HL-60 (cell line): ENCODE results near the gene ZC3H4.

Experiments
- DNase-seq, 2 experiments: peaks; one replicate each; pipeline ENCODE4 v3.0.0-alpha.2; 2010 to 2020; ENCODE audit warnings: low read depth in 1 of 2, low spot score in 1 of 2
- H3K27ac ChIP-seq: fragments of 250-450 bp; sonication (Bioruptor Pico); replicated peaks from 2 replicates; pipeline ENCODE4 v1.5.1; 2020; ENCODE audit warnings: mild to moderate bottlenecking, moderate library complexity
- H3K27me3 ChIP-seq: fragments of 250-450 bp; sonication (Bioruptor Pico); 2 replicates; pipeline ENCODE4 v1.5.1; 2021; ENCODE audit warnings: mild to moderate bottlenecking, moderate library complexity; ENCODE audit not compliant: insufficient read depth, poor library complexity, severe bottlenecking
- H3K4me3 ChIP-seq: replicated peaks from 2 replicates; pipeline ENCODE4 v1.5.1; 2011; ENCODE audit warnings: mild to moderate bottlenecking, control low read depth, low read length; ENCODE audit not compliant: insufficient read depth
- GABPA ChIP-seq: IDR thresholded peaks from 2 replicates; pipeline ENCODE4 v1.6.1; 2012; ENCODE audit warnings: low read depth
- POLR2AphosphoS5 ChIP-seq: IDR thresholded peaks from 2 replicates; pipeline ENCODE4 v1.6.1; 2012; ENCODE audit warnings: low read depth
- SPI1 ChIP-seq: IDR thresholded peaks from 2 replicates; pipeline ENCODE4 v1.6.1; 2012; ENCODE audit warnings: low read depth, mild to moderate bottlenecking, borderline replicate concordance
- TF ChIP-seq, protein P1 (sequence below): IDR thresholded peaks from 2 replicates; pipeline ENCODE4 v1.6.1; 2012; ENCODE audit warnings: low read depth; ENCODE audit not compliant: insufficient replicate concordance
- TF ChIP-seq, protein P2 (sequence below): IDR thresholded peaks from one replicate; pipeline ENCODE4 v1.5.1; 2011; ENCODE audit warnings: low read length, control low read depth, inconsistent platforms; ENCODE audit not compliant: insufficient read depth

Gene ZC3H4

DNA sequence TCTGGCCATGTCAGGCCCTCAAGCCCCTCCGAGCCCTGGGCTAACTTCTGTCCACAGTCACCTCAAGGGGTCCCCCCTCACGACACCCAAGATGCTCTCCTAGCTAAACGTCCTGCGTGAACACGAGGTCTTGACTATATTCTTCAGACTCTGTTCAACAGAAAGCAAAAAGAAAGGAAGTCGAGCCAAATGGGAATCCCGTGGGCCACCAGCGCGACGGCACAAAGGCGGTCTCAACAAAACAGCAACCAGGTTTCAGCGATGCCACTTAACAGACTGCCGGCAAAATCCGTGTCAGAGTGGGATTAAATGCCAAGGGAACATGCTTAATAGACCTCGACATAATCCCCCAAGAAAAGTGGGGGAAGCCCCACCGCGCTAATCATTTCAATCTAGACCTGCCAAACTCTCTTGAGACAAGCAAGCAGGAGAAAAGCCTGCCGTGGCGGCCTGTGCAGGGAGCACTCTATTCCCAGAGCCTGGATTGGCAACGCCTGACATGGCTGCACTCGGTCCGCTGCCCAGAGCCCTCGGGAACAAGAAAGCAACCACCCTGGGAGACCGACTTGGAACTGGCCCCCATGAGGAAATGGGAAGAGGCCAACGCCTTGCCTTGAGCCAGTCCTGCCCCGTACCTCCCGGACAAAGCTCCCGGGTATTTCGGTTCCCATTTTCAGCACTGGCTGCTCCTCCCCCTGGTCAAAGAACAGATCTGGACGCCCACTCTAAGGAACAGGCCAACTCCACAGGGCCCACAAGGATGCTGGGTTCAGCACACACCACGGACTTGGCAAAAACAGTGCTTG lies 16.0 kb downstream of the ZC3H4 start:
- Histone ChIP-seq H3K27me3 (no peaks in the 10 kb centered on the region), H3K27ac (peak overlapping the region; percentile 96), H3K4me3 (no peak overlapping the region)
- no peak for DNase-seq
- TF ChIP-seq, protein P1, sequence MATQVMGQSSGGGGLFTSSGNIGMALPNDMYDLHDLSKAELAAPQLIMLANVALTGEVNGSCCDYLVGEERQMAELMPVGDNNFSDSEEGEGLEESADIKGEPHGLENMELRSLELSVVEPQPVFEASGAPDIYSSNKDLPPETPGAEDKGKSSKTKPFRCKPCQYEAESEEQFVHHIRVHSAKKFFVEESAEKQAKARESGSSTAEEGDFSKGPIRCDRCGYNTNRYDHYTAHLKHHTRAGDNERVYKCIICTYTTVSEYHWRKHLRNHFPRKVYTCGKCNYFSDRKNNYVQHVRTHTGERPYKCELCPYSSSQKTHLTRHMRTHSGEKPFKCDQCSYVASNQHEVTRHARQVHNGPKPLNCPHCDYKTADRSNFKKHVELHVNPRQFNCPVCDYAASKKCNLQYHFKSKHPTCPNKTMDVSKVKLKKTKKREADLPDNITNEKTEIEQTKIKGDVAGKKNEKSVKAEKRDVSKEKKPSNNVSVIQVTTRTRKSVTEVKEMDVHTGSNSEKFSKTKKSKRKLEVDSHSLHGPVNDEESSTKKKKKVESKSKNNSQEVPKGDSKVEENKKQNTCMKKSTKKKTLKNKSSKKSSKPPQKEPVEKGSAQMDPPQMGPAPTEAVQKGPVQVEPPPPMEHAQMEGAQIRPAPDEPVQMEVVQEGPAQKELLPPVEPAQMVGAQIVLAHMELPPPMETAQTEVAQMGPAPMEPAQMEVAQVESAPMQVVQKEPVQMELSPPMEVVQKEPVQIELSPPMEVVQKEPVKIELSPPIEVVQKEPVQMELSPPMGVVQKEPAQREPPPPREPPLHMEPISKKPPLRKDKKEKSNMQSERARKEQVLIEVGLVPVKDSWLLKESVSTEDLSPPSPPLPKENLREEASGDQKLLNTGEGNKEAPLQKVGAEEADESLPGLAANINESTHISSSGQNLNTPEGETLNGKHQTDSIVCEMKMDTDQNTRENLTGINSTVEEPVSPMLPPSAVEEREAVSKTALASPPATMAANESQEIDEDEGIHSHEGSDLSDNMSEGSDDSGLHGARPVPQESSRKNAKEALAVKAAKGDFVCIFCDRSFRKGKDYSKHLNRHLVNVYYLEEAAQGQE = no peak
- TF ChIP-seq, protein P2, sequence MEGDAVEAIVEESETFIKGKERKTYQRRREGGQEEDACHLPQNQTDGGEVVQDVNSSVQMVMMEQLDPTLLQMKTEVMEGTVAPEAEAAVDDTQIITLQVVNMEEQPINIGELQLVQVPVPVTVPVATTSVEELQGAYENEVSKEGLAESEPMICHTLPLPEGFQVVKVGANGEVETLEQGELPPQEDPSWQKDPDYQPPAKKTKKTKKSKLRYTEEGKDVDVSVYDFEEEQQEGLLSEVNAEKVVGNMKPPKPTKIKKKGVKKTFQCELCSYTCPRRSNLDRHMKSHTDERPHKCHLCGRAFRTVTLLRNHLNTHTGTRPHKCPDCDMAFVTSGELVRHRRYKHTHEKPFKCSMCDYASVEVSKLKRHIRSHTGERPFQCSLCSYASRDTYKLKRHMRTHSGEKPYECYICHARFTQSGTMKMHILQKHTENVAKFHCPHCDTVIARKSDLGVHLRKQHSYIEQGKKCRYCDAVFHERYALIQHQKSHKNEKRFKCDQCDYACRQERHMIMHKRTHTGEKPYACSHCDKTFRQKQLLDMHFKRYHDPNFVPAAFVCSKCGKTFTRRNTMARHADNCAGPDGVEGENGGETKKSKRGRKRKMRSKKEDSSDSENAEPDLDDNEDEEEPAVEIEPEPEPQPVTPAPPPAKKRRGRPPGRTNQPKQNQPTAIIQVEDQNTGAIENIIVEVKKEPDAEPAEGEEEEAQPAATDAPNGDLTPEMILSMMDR = no peak
- TF ChIP-seq POLR2AphosphoS5 = no peak
- no peak for TF ChIP-seq SPI1
- TF ChIP-seq GABPA = no peak

DNA sequence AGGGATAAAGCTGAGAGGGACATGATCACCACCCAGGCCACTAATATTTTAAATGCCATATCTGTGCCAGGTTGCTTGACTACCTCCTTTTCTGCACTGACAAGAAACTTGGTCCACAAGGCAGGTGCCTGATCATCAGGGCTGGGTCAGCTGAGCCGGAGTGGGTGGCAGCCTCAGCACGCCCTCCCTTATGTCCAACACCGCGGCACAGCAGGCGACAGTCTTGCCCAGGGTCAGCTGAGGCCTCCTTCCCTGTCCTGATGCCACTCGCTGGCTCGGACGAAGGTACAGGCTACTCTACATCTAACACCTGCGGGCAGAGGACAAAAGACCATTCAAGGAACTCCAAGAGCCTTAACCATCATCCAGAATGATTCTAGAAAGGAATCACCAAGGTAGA lies 16.9 kb downstream of the ZC3H4 start:
- no peak for DNase-seq
- Histone ChIP-seq H3K27ac (peak overlapping the region; percentile 96), H3K27me3 (no peaks in the 10 kb centered on the region), H3K4me3 (no peak overlapping the region)
- no peak for TF ChIP-seq POLR2AphosphoS5
- TF ChIP-seq GABPA = no peak
- TF ChIP-seq, protein P1 = no peak
- TF ChIP-seq, protein P2 = no peak
- no peak for TF ChIP-seq SPI1

- Histone ChIP-seq H3K27ac (peak overlapping the region; percentile 96), H3K4me3 (no peak overlapping the region), H3K27me3 (no peaks in the 10 kb centered on the region)
- TF ChIP-seq POLR2AphosphoS5 = no peak
- DNase-seq = no peak
Measured at GRCh38 chr19:47096100-47096704, 17.4 kb downstream of the ZC3H4 start.

DNA sequence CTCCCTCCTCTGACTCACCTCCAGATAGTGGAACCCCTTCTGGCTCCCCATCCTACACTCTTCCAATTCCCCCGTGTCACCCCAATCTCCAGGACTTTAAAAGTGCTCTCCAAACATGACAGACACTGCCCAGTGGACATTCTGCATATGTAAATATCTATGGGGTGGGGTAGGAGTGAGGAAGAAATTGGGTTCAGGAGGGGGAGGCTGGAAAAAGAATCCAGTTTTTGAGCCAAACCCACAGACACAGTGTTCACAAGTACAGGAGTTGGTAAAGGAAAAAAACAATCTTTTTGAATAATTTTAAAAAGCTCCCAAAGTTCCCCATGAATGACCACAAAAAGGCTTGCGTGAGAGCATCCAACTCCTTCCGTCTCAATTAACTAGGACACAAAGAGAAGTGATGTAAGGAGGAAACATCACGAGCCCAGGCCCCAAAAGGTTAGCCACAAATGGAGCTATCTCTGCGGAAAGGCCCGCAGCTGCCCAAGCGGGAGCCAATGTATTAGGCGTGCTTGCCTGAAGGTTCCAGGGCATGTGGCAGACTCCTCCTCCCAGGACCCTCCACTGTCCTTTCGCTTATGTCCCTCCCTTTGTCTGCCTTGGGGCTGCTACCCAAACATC lies 18.0 kb downstream of the ZC3H4 start:
- H3K27ac ChIP-seq = peak overlapping the region; percentile 96
- peak; percentile 81 to 93 for DNase-seq

More for the DNA sequence above, 18.0 kb downstream of the ZC3H4 start:
- Histone ChIP-seq H3K27me3 (no peaks in the 10 kb centered on the region), H3K4me3 (no peak overlapping the region)
- peak; percentile 80 for TF ChIP-seq POLR2AphosphoS5
- TF ChIP-seq, protein P2 = no peak
